Right lobe of liver (tissue), 4 donors: ENCODE measurements around the gene XPOT.

Source experiments
- POLR2A ChIP-seq: fragments of 450-650 bp; IDR thresholded peaks from one replicate; pipeline ENCODE4 v1.6.1; 2017; ENCODE audit warnings: antibody characterized with exemption, mild to moderate bottlenecking
- TF ChIP-seq, protein P1 (sequence below), 4 donors: fragments of 200-600 bp in 3 of 4; fragments of 450-650 bp in 1 of 4; IDR thresholded peaks; one replicate each; pipeline versions ENCODE4 v1.5.1 to v1.8.0; 2016 to 2022; ENCODE audit warnings: antibody characterized with exemption in 4 of 4, mild to moderate bottlenecking in 2 of 4
- donor health status: DM: no; HTN: no; CAD: no.
- donor health status: DM: no; HTN: no; CAD: no.
- donor health status: DM: no; HTN: yes; CAD: no.

DNA sequence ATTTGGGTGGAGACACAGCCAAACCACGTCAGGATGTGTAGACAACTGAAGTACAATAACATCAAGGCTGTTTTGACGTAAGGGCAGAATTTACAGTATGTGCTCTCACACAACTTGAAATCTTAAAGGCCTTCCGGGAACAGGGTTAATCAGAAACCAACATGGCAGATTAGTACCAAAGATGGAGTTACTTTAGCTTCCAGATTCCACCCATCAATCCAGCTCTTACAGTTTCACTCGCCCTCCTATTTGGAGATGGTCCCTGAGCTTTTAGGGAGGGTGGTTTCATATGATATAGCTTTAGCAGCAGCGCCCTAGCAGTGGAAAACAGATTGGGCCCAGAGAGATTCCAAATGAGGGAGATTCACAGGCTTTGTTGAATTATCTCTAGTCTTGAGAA is 2.0 kb upstream of the XPOT start:
- TF ChIP-seq, protein P1, sequence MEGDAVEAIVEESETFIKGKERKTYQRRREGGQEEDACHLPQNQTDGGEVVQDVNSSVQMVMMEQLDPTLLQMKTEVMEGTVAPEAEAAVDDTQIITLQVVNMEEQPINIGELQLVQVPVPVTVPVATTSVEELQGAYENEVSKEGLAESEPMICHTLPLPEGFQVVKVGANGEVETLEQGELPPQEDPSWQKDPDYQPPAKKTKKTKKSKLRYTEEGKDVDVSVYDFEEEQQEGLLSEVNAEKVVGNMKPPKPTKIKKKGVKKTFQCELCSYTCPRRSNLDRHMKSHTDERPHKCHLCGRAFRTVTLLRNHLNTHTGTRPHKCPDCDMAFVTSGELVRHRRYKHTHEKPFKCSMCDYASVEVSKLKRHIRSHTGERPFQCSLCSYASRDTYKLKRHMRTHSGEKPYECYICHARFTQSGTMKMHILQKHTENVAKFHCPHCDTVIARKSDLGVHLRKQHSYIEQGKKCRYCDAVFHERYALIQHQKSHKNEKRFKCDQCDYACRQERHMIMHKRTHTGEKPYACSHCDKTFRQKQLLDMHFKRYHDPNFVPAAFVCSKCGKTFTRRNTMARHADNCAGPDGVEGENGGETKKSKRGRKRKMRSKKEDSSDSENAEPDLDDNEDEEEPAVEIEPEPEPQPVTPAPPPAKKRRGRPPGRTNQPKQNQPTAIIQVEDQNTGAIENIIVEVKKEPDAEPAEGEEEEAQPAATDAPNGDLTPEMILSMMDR (IDR thresholded peaks at IDR 0.05), result no peak
- TF ChIP-seq POLR2A, result no peak
